K562 (cell line): Measurements from ENCODE around the gene ADARB2. TPM values are rescaled to one million over a fixed set of nuclear protein-coding genes. Genes with fewer than 3 reads are reported as not detected.

ENCODE experiments used
- ARID2 ChIP-seq: fragments of 450-650 bp; IDR thresholded peaks from 2 replicates; pipeline ENCODE4 v1.6.1; 2017; ENCODE audit warnings: antibody characterized with exemption, mild to moderate bottlenecking
- RFX5 ChIP-seq: IDR thresholded peaks from 2 replicates; pipeline ENCODE4 v1.6.1; 2011; ENCODE audit warnings: low read depth, mild to moderate bottlenecking, improper control_type of control experiment, low read length
- SREBF1 ChIP-seq: fragments of 150-350 bp; IDR thresholded peaks from 2 replicates; pipeline ENCODE4 v1.6.1; 2014; ENCODE audit warnings: antibody characterized with exemption, low read depth, low read length, borderline replicate concordance
- polyA plus RNA-seq, 8 experiments: library from polyadenylated mRNA; depleted of rRNA in 4 of 8; stranded (reverse) in 5 of 8; unstranded in 3 of 8; fragments of >200 nt; fragmentation: Nextera tagmentation in 2 of 8; fragmentation: Illumina TruSeq in 1 of 8; extraction: Ambion mirVana in 2 of 8; extraction: Trizol in 1 of 8; gene quantifications; 2 replicates each; pipeline versions ENCODE4 v1.2.1 to v1.2.3, GENCODE V29; 2011 to 2014; ENCODE audit warnings: inconsistent platforms in 1 of 8, missing spikeins in 1 of 8
- total RNA-seq, 7 experiments: library from RNA; depleted of rRNA in 6 of 7; stranded (reverse); fragments of >200 nt in 6 of 7; fragmentation: Illumina TruSeq in 2 of 7; extraction: Trizol in 2 of 7; gene quantifications; 2 replicates each; pipeline versions ENCODE4 v1.2.1 to v1.2.3, GENCODE V29; 2011 to 2021; ENCODE audit warnings: low replicate concordance in 1 of 7
- TF ChIP-seq, protein P1 (sequence below): sonication (generic); formaldehyde crosslinking; IDR thresholded peaks from 2 replicates; pipeline ENCODE4 v1.8.1; 2023; ENCODE audit warnings: missing genetic modification reagents, mild to moderate bottlenecking, borderline replicate concordance
- TF ChIP-seq, protein P2 (sequence below): fragments of 250-450 bp; sonication (Bioruptor Pico); IDR thresholded peaks from 2 replicates; pipeline ENCODE4 v1.5.0; 2021; ENCODE audit warnings: mild to moderate bottlenecking, borderline replicate concordance
- TF ChIP-seq, protein P3 (sequence below): IDR thresholded peaks from 2 replicates; pipeline ENCODE4 v1.6.1; 2012; ENCODE audit warnings: low read depth, low read length, improper control_type of control experiment, borderline replicate concordance
- TF ChIP-seq, protein P4 (sequence below): sonication (generic); formaldehyde crosslinking; IDR thresholded peaks from 2 replicates; pipeline ENCODE4 v1.8.1; 2023; ENCODE audit warnings: mild to moderate bottlenecking, missing genetic modification reagents
- TF ChIP-seq, protein P5 (sequence below), 3 experiments: fragments of 200-800 bp in 1 of 3; fragments of 250-450 bp in 1 of 3; fragments of 450-650 bp in 1 of 3; sonication (Bioruptor Pico) in 1 of 3; sonication (Bioruptor generic) in 1 of 3; formaldehyde crosslinking in 1 of 3; IDR thresholded peaks; 2 replicates each; pipeline versions ENCODE4 v1.6.1 to v1.8.0; 2016 to 2022; ENCODE audit warnings: mild to moderate bottlenecking in 2 of 3, missing genetic modification characterization in 2 of 3, missing compliant biosample characterization in 1 of 3, moderate library complexity in 1 of 3

The ADARB2 gene
- total and polyA plus RNA-seq, 9 of the 15 experiments (the other 6 are each of a cell fraction or from before 2014, with no cell fraction given), result not detected

DNA sequence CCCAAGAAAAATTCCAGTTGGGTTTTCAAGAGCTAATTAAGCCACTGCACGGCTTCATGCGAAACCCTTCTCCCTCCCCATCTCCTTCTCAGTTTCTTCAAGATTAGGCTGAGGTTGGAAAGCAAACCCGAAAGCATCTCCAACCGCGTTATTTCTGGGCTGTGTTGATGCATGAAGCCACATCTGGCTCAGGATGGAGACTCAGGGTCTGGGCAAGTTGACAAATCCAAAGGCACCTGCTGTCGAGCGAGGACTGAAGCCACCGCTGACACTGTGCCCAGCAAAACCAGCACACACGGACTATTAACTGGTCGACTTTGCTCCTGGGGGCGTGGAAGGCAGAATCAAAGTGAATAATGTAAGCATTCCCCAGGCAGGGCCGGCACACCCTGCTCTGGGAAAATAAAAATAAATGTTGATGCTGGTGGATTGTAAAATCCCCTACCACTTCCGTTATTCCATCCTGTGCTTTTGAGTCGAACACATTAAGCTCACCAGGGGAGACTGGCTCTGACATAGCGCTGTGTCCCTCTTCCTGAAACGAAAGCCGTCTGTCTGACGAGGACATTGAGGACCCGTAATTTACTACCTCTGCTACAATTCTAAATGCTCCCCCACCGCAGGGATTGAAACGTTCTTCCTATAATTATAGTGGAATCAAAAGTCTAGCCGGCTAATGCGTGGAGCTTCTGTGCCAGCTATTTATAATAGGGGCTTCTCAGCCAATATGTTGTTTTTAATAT lies 269.8 kb downstream of the ADARB2 start (continued):
- TF ChIP-seq, protein P1, sequence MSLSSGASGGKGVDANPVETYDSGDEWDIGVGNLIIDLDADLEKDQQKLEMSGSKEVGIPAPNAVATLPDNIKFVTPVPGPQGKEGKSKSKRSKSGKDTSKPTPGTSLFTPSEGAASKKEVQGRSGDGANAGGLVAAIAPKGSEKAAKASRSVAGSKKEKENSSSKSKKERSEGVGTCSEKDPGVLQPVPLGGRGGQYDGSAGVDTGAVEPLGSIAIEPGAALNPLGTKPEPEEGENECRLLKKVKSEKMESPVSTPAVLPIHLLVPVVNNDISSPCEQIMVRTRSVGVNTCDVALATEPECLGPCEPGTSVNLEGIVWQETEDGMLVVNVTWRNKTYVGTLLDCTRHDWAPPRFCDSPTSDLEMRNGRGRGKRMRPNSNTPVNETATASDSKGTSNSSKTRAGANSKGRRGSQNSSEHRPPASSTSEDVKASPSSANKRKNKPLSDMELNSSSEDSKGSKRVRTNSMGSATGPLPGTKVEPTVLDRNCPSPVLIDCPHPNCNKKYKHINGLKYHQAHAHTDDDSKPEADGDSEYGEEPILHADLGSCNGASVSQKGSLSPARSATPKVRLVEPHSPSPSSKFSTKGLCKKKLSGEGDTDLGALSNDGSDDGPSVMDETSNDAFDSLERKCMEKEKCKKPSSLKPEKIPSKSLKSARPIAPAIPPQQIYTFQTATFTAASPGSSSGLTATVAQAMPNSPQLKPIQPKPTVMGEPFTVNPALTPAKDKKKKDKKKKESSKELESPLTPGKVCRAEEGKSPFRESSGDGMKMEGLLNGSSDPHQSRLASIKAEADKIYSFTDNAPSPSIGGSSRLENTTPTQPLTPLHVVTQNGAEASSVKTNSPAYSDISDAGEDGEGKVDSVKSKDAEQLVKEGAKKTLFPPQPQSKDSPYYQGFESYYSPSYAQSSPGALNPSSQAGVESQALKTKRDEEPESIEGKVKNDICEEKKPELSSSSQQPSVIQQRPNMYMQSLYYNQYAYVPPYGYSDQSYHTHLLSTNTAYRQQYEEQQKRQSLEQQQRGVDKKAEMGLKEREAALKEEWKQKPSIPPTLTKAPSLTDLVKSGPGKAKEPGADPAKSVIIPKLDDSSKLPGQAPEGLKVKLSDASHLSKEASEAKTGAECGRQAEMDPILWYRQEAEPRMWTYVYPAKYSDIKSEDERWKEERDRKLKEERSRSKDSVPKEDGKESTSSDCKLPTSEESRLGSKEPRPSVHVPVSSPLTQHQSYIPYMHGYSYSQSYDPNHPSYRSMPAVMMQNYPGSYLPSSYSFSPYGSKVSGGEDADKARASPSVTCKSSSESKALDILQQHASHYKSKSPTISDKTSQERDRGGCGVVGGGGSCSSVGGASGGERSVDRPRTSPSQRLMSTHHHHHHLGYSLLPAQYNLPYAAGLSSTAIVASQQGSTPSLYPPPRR, result no peak
- TF ChIP-seq, protein P2, sequence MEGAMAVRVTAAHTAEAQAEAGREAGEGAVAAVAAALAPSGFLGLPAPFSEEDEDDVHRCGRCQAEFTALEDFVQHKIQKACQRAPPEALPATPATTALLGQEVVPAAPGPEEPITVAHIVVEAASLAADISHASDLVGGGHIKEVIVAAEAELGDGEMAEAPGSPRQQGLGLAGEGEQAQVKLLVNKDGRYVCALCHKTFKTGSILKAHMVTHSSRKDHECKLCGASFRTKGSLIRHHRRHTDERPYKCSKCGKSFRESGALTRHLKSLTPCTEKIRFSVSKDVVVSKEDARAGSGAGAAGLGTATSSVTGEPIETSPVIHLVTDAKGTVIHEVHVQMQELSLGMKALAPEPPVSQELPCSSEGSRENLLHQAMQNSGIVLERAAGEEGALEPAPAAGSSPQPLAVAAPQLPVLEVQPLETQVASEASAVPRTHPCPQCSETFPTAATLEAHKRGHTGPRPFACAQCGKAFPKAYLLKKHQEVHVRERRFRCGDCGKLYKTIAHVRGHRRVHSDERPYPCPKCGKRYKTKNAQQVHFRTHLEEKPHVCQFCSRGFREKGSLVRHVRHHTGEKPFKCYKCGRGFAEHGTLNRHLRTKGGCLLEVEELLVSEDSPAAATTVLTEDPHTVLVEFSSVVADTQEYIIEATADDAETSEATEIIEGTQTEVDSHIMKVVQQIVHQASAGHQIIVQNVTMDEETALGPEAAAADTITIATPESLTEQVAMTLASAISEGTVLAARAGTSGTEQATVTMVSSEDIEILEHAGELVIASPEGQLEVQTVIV (CRISPR knock-in tag), result no peak
- TF ChIP-seq ARID2 (no peak), SREBF1 (no peak), RFX5 (no peak)
- TF ChIP-seq, protein P3, sequence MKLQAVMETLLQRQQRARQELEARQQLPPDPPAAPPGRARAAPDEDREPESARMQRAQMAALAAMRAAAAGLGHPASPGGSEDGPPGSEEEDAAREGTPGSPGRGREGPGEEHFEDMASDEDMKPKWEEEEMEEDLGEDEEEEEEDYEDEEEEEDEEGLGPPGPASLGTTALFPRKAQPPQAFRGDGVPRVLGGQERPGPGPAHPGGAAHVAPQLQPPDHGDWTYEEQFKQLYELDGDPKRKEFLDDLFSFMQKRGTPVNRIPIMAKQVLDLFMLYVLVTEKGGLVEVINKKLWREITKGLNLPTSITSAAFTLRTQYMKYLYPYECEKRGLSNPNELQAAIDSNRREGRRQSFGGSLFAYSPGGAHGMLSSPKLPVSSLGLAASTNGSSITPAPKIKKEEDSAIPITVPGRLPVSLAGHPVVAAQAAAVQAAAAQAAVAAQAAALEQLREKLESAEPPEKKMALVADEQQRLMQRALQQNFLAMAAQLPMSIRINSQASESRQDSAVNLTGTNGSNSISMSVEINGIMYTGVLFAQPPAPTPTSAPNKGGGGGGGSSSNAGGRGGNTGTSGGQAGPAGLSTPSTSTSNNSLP, result no peak
- TF ChIP-seq, protein P4, sequence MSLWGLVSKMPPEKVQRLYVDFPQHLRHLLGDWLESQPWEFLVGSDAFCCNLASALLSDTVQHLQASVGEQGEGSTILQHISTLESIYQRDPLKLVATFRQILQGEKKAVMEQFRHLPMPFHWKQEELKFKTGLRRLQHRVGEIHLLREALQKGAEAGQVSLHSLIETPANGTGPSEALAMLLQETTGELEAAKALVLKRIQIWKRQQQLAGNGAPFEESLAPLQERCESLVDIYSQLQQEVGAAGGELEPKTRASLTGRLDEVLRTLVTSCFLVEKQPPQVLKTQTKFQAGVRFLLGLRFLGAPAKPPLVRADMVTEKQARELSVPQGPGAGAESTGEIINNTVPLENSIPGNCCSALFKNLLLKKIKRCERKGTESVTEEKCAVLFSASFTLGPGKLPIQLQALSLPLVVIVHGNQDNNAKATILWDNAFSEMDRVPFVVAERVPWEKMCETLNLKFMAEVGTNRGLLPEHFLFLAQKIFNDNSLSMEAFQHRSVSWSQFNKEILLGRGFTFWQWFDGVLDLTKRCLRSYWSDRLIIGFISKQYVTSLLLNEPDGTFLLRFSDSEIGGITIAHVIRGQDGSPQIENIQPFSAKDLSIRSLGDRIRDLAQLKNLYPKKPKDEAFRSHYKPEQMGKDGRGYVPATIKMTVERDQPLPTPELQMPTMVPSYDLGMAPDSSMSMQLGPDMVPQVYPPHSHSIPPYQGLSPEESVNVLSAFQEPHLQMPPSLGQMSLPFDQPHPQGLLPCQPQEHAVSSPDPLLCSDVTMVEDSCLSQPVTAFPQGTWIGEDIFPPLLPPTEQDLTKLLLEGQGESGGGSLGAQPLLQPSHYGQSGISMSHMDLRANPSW, result no peak
- TF ChIP-seq, protein P5, sequence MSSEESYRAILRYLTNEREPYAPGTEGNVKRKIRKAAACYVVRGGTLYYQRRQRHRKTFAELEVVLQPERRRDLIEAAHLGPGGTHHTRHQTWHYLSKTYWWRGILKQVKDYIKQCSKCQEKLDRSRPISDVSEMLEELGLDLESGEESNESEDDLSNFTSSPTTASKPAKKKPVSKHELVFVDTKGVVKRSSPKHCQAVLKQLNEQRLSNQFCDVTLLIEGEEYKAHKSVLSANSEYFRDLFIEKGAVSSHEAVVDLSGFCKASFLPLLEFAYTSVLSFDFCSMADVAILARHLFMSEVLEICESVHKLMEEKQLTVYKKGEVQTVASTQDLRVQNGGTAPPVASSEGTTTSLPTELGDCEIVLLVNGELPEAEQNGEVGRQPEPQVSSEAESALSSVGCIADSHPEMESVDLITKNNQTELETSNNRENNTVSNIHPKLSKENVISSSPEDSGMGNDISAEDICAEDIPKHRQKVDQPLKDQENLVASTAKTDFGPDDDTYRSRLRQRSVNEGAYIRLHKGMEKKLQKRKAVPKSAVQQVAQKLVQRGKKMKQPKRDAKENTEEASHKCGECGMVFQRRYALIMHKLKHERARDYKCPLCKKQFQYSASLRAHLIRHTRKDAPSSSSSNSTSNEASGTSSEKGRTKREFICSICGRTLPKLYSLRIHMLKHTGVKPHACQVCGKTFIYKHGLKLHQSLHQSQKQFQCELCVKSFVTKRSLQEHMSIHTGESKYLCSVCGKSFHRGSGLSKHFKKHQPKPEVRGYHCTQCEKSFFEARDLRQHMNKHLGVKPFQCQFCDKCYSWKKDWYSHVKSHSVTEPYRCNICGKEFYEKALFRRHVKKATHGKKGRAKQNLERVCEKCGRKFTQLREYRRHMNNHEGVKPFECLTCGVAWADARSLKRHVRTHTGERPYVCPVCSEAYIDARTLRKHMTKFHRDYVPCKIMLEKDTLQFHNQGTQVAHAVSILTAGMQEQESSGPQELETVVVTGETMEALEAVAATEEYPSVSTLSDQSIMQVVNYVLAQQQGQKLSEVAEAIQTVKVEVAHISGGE (CRISPR knock-in tag; IDR thresholded peaks at IDR 0.05), result no peak
